Stimulated activated memory B cell treated with anti-CD40 and anti-IgM and Interleukin-4, amounts not matched to agents 10 μg/mL and 1 μg/mL and 100 μg/mL, for 72 hours (primary cell): ENCODE results near the gene SPTLC2.

Source experiments
- ATAC-seq: fragments of 150-1000 bp; cut with Tn5 transposase; 2 replicates; pipeline ENCODE4 v1.10.0; 2021
- H3K27ac Mint-ChIP-seq: one replicate; pipeline ENCODE4 v1.8.0; 2022; ENCODE audit warnings: mild to moderate bottlenecking, mixed read lengths
- H3K27me3 Mint-ChIP-seq: one replicate; pipeline ENCODE4 v1.8.0; 2022; ENCODE audit warnings: mixed read lengths
- H3K36me3 Mint-ChIP-seq: one replicate; pipeline ENCODE4 v1.8.0; 2022; ENCODE audit warnings: mixed read lengths
- H3K4me1 Mint-ChIP-seq: one replicate; pipeline ENCODE4 v1.8.0; 2022; ENCODE audit warnings: mixed read lengths
- H3K4me3 Mint-ChIP-seq: one replicate; pipeline ENCODE4 v1.8.0; 2022; ENCODE audit warnings: mild to moderate bottlenecking, moderate library complexity, mixed read lengths
- H3K9me3 Mint-ChIP-seq: one replicate; pipeline ENCODE4 v1.8.0; 2022; ENCODE audit warnings: mixed read lengths

The SPTLC2 gene

GRCh38 chr14:77583657-77584056 lies 32.8 kb downstream of the SPTLC2 start:
- ATAC-seq = no peak
- no peak overlapping the region for H3K4me3 Mint-ChIP-seq
- peaks cover 51% of the 10 kb centered on the region for H3K4me1 Mint-ChIP-seq
- no peaks in the 10 kb centered on the region for H3K9me3 Mint-ChIP-seq
- H3K27ac Mint-ChIP-seq = no peak overlapping the region
- H3K36me3 Mint-ChIP-seq = peaks cover 9% of the 10 kb centered on the region
- no peaks in the 10 kb centered on the region for H3K27me3 Mint-ChIP-seq

- no peak for ATAC-seq
- Mint-ChIP-seq H3K27me3 (no peaks in the 10 kb centered on the region), H3K4me3 (no peak overlapping the region), H3K36me3 (peaks cover 9% of the 10 kb centered on the region), H3K27ac (no peak overlapping the region), H3K4me1 (peaks cover 42% of the 10 kb centered on the region), H3K9me3 (no peaks in the 10 kb centered on the region)
Measured at GRCh38 chr14:77582511-77582910, 33.9 kb downstream of the SPTLC2 start.

- Mint-ChIP-seq H3K4me3 (no peak overlapping the region), H3K9me3 (no peaks in the 10 kb centered on the region), H3K4me1 (peaks cover 30% of the 10 kb centered on the region), H3K27ac (peak overlapping the region; percentile 57), H3K36me3 (peaks cover 9% of the 10 kb centered on the region), H3K27me3 (no peaks in the 10 kb centered on the region)
- ATAC-seq = peak; percentile 84
Measured at GRCh38 chr14:77580964-77581505, 35.4 kb downstream of the SPTLC2 start.

- ATAC-seq = no peak
- H3K27ac Mint-ChIP-seq = no peak overlapping the region
- H3K4me1 Mint-ChIP-seq = peaks cover 30% of the 10 kb centered on the region
Measured at GRCh38 chr14:77580477-77580876, 36.0 kb downstream of the SPTLC2 start.

GRCh38 chr14:77579780-77580179 lies 36.7 kb downstream of the SPTLC2 start:
- Mint-ChIP-seq H3K36me3 (peaks cover 16% of the 10 kb centered on the region), H3K4me3 (no peak overlapping the region), H3K4me1 (peaks cover 28% of the 10 kb centered on the region), H3K9me3 (no peaks in the 10 kb centered on the region), H3K27ac (peak overlapping the region; percentile 13), H3K27me3 (no peaks in the 10 kb centered on the region)
- ATAC-seq = no peak

More at GRCh38 chr14:77580477-77580876, 36.0 kb downstream of the SPTLC2 start:
- no peaks in the 10 kb centered on the region for H3K9me3 Mint-ChIP-seq
- H3K4me3 Mint-ChIP-seq = no peak overlapping the region
- no peaks in the 10 kb centered on the region for H3K27me3 Mint-ChIP-seq
- peaks cover 13% of the 10 kb centered on the region for H3K36me3 Mint-ChIP-seq

GRCh38 chr14:77579065-77579464 lies 37.4 kb downstream of the SPTLC2 start:
- peak overlapping the region; percentile 13 for H3K27ac Mint-ChIP-seq
- peaks cover 23% of the 10 kb centered on the region for H3K4me1 Mint-ChIP-seq
- no peaks in the 10 kb centered on the region for H3K9me3 Mint-ChIP-seq
- no peak for ATAC-seq
- peaks cover 20% of the 10 kb centered on the region for H3K36me3 Mint-ChIP-seq
- no peaks in the 10 kb centered on the region for H3K27me3 Mint-ChIP-seq
- H3K4me3 Mint-ChIP-seq = no peak overlapping the region

- no peak overlapping the region for H3K4me3 Mint-ChIP-seq
- H3K36me3 Mint-ChIP-seq = peaks cover 35% of the 10 kb centered on the region
- peaks cover 15% of the 10 kb centered on the region for H3K4me1 Mint-ChIP-seq
- no peak overlapping the region for H3K27ac Mint-ChIP-seq
- no peaks in the 10 kb centered on the region for H3K27me3 Mint-ChIP-seq
- ATAC-seq = no peak
- H3K9me3 Mint-ChIP-seq = no peaks in the 10 kb centered on the region
Measured at GRCh38 chr14:77574446-77575115, 41.9 kb downstream of the SPTLC2 start.

- Mint-ChIP-seq H3K36me3 (peaks cover 35% of the 10 kb centered on the region), H3K9me3 (no peaks in the 10 kb centered on the region), H3K4me3 (no peak overlapping the region), H3K27me3 (no peaks in the 10 kb centered on the region), H3K27ac (no peak overlapping the region), H3K4me1 (peaks cover 11% of the 10 kb centered on the region)
- no peak for ATAC-seq
Measured at GRCh38 chr14:77573964-77574363, 42.5 kb downstream of the SPTLC2 start.

- ATAC-seq = no peak
- peaks cover 11% of the 10 kb centered on the region for H3K4me1 Mint-ChIP-seq
- H3K36me3 Mint-ChIP-seq = peaks cover 41% of the 10 kb centered on the region
- no peaks in the 10 kb centered on the region for H3K9me3 Mint-ChIP-seq
- no peak overlapping the region for H3K4me3 Mint-ChIP-seq
- H3K27ac Mint-ChIP-seq = no peak overlapping the region
- no peaks in the 10 kb centered on the region for H3K27me3 Mint-ChIP-seq
Measured at GRCh38 chr14:77570706-77571268, 45.6 kb downstream of the SPTLC2 start.

GRCh38 chr14:77565994-77566305 lies 50.5 kb downstream of the SPTLC2 start:
- Mint-ChIP-seq H3K27me3 (no peaks in the 10 kb centered on the region), H3K4me1 (peaks cover 12% of the 10 kb centered on the region), H3K36me3 (peaks cover 41% of the 10 kb centered on the region), H3K27ac (peak overlapping the region; percentile 7), H3K9me3 (no peaks in the 10 kb centered on the region), H3K4me3 (no peak overlapping the region)
- ATAC-seq = no peak

- H3K27ac Mint-ChIP-seq = peak overlapping the region; percentile 7
- no peak overlapping the region for H3K4me3 Mint-ChIP-seq
- no peak for ATAC-seq
- no peaks in the 10 kb centered on the region for H3K9me3 Mint-ChIP-seq
- peaks cover 42% of the 10 kb centered on the region for H3K36me3 Mint-ChIP-seq
- H3K4me1 Mint-ChIP-seq = peaks cover 6% of the 10 kb centered on the region
- H3K27me3 Mint-ChIP-seq = no peaks in the 10 kb centered on the region
Measured at GRCh38 chr14:77565289-77565993, 51.0 kb downstream of the SPTLC2 start.

GRCh38 chr14:77562681-77563080 lies 53.8 kb downstream of the SPTLC2 start:
- H3K4me1 Mint-ChIP-seq = peaks cover 6% of the 10 kb centered on the region
- peak overlapping the region; percentile 46 for H3K27ac Mint-ChIP-seq
- peaks cover 40% of the 10 kb centered on the region for H3K36me3 Mint-ChIP-seq
- no peaks in the 10 kb centered on the region for H3K27me3 Mint-ChIP-seq
- no peak overlapping the region for H3K4me3 Mint-ChIP-seq
- no peak for ATAC-seq
- H3K9me3 Mint-ChIP-seq = no peaks in the 10 kb centered on the region

- Mint-ChIP-seq H3K4me3 (no peak overlapping the region), H3K36me3 (peaks cover 40% of the 10 kb centered on the region)
Measured at GRCh38 chr14:77561881-77562280, 54.6 kb downstream of the SPTLC2 start.

GRCh38 chr14:77559381-77559780 lies 57.1 kb downstream of the SPTLC2 start:
- Mint-ChIP-seq H3K4me3 (no peak overlapping the region), H3K27ac (no peak overlapping the region), H3K9me3 (no peaks in the 10 kb centered on the region), H3K27me3 (no peaks in the 10 kb centered on the region), H3K4me1 (peaks cover 8% of the 10 kb centered on the region), H3K36me3 (peaks cover 57% of the 10 kb centered on the region)
- no peak for ATAC-seq

More at GRCh38 chr14:77561881-77562280, 54.6 kb downstream of the SPTLC2 start:
- no peak for ATAC-seq
- H3K4me1 Mint-ChIP-seq = peaks cover 6% of the 10 kb centered on the region
- H3K9me3 Mint-ChIP-seq = no peaks in the 10 kb centered on the region
- no peak overlapping the region for H3K27ac Mint-ChIP-seq
- no peaks in the 10 kb centered on the region for H3K27me3 Mint-ChIP-seq

- no peak overlapping the region for H3K4me3 Mint-ChIP-seq
- H3K9me3 Mint-ChIP-seq = no peaks in the 10 kb centered on the region
- H3K4me1 Mint-ChIP-seq = peaks cover 7% of the 10 kb centered on the region
- H3K27ac Mint-ChIP-seq = no peak overlapping the region
- no peaks in the 10 kb centered on the region for H3K27me3 Mint-ChIP-seq
- H3K36me3 Mint-ChIP-seq = peaks cover 50% of the 10 kb centered on the region
- ATAC-seq = no peak
Measured at GRCh38 chr14:77557391-77557790, 59.0 kb downstream of the SPTLC2 start.

GRCh38 chr14:77556946-77557345 lies 59.5 kb downstream of the SPTLC2 start:
- Mint-ChIP-seq H3K9me3 (no peaks in the 10 kb centered on the region), H3K27ac (no peak overlapping the region), H3K4me3 (no peak overlapping the region)

More at GRCh38 chr14:77556946-77557345, 59.5 kb downstream of the SPTLC2 start:
- no peak for ATAC-seq
- Mint-ChIP-seq H3K36me3 (peaks cover 46% of the 10 kb centered on the region), H3K27me3 (no peaks in the 10 kb centered on the region), H3K4me1 (peaks cover 7% of the 10 kb centered on the region)
